GM23248 (cell line): ENCODE measurements around the gene PLCH1.

ENCODE experiments used
- EZH2 ChIP-seq: fragments of 200-600 bp; sonication (generic); IDR thresholded peaks from 2 replicates; pipeline ENCODE4 v1.6.1; 2018; ENCODE audit warnings: antibody characterized with exemption, mild to moderate bottlenecking; ENCODE audit not compliant: insufficient read depth, poor library complexity, severe bottlenecking
- EZH2phosphoT487 ChIP-seq: fragments of 200-600 bp; sonication (generic); IDR thresholded peaks from 2 replicates; pipeline ENCODE4 v1.6.1; 2018; ENCODE audit warnings: antibody characterized with exemption, moderate library complexity, mild to moderate bottlenecking, low read depth; ENCODE audit not compliant: insufficient read depth

DNA sequence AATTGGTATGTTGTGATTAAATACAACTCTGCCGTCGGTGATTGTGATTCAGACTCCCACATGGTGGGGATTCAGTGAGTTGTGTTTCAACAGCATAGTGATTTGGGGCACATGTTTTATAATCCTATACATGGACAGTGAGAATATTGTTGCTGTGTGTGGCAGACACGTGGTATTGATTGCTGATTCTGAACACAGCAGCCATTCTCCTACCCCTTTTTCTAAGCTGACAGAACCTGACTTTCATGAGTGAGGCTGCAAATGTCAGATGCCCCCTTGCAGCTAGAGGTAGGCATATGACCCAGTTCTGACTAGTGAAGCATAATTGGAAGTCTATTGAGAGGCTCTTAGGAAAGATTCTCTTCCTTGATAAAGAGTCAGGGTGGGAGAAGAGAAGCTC, 296.3 kb downstream of the PLCH1 start:
- TF ChIP-seq EZH2, result no peak
- TF ChIP-seq EZH2phosphoT487, result no peak
